ENCODE results near the gene ANKRD62.

DNA sequence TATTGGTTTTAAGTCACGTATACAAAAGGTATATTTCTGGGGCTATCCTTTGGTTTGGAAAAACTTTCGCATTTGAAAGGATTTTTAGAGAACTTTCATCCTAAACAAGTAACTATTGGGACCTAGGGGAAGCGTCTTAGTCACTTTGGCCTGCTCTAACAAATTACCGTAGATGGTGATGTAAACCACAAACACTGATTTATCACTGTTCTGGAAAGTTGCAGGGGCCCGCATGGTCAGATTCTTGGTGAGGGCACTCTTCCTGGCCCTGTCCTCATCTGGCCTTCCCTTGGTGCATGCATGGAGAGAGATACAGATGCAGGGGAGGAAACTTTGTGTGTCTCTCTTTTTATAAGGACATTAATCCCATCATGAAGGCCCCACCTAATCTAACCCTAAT lies 49.1 kb upstream of the ANKRD62 start:
- TF ChIP-seq CTCF (conservative IDR thresholded peaks at IDR 0.05; ENCODE audit: low read depth, low read length) = no peak
- no peak for TF ChIP-seq EZH2 (IDR thresholded peaks at IDR 0.05; ENCODE audit: borderline replicate concordance, low read depth, low read length, poor library complexity, severe bottlenecking)
